Mesenchymal stem cell (in vitro differentiated cells and primary cell): ENCODE results near the gene STON1.

ENCODE experiments used
- DNase-seq: peaks from one replicate; pipeline ENCODE4 v3.0.0-alpha.2; 2013
- H2AFZ ChIP-seq: one replicate; pipeline ENCODE4 v1.6.1; 2013; ENCODE audit warnings: low read depth, mild to moderate bottlenecking, control low read depth, inconsistent platforms, low read length, moderate library complexity
- H2AK5ac ChIP-seq: 2 replicates; pipeline ENCODE4 v1.6.1; 2013; ENCODE audit warnings: low read length, moderate library complexity, mild to moderate bottlenecking, inconsistent platforms; ENCODE audit not compliant: severe bottlenecking
- H2BK120ac ChIP-seq: one replicate; pipeline ENCODE4 v1.6.1; 2013; ENCODE audit warnings: low read depth, mild to moderate bottlenecking, inconsistent platforms, low read length, moderate library complexity
- H2BK12ac ChIP-seq, 2 experiments: one replicate each; pipeline ENCODE4 v1.6.1; 2013; ENCODE audit warnings: inconsistent platforms in 2 of 2, low read length in 2 of 2, mild to moderate bottlenecking in 2 of 2, moderate library complexity in 2 of 2, control low read depth in 1 of 2
- H2BK15ac ChIP-seq: one replicate; pipeline ENCODE4 v1.6.1; 2013; ENCODE audit warnings: mild to moderate bottlenecking, low read depth, inconsistent platforms; ENCODE audit not compliant: poor library complexity, severe bottlenecking
- H2BK5ac ChIP-seq: 2 replicates; pipeline ENCODE4 v1.6.1; 2013; ENCODE audit warnings: low read depth, mild to moderate bottlenecking, low read length, control low read depth, inconsistent platforms; ENCODE audit not compliant: poor library complexity, severe bottlenecking
- H3K14ac ChIP-seq, 2 experiments: one replicate each; pipeline ENCODE4 v1.6.1; 2013; ENCODE audit warnings: inconsistent platforms in 2 of 2, low read length in 2 of 2, control low read depth in 1 of 2, mild to moderate bottlenecking in 1 of 2, moderate library complexity in 1 of 2
- H3K18ac ChIP-seq, 2 experiments: one replicate each; pipeline ENCODE4 v1.6.1; 2013; ENCODE audit warnings: inconsistent platforms in 2 of 2, low read length in 2 of 2, control low read depth in 1 of 2, low read depth in 1 of 2, mild to moderate bottlenecking in 1 of 2
- H3K23ac ChIP-seq, 2 experiments: one replicate each; pipeline ENCODE4 v1.6.1; 2013; ENCODE audit warnings: inconsistent platforms in 2 of 2, low read length in 2 of 2, mild to moderate bottlenecking in 2 of 2, moderate library complexity in 2 of 2, control low read depth in 1 of 2
- H3K27ac ChIP-seq: 2 replicates; pipeline ENCODE4 v1.5.1; 2013; ENCODE audit warnings: mild to moderate bottlenecking, moderate library complexity, low read length, control low read depth, inconsistent platforms; ENCODE audit not compliant: poor library complexity, severe bottlenecking
- H3K27me3 ChIP-seq, 2 experiments: 2 replicates each; pipeline versions ENCODE4 v1.6.1 to v1.7.0; 2013; ENCODE audit warnings: low read length in 2 of 2, mild to moderate bottlenecking in 2 of 2, moderate library complexity in 2 of 2, control low read depth in 1 of 2, inconsistent platforms in 1 of 2; ENCODE audit not compliant: control insufficient read depth in 1 of 2, insufficient read depth in 1 of 2
- H3K36me3 ChIP-seq, 2 experiments: 2 replicates each; pipeline versions ENCODE4 v1.6.1 to v1.7.0; 2013; ENCODE audit warnings: low read length in 2 of 2, control low read depth in 1 of 2, inconsistent platforms in 1 of 2, low read depth in 1 of 2, mild to moderate bottlenecking in 1 of 2; ENCODE audit not compliant: insufficient read depth in 2 of 2, control insufficient read depth in 1 of 2
- H3K4ac ChIP-seq, 2 experiments: one replicate each; pipeline ENCODE4 v1.6.1; 2013; ENCODE audit warnings: inconsistent platforms in 2 of 2, low read length in 2 of 2, mild to moderate bottlenecking in 2 of 2, moderate library complexity in 2 of 2, control low read depth in 1 of 2, low read depth in 1 of 2
- H3K4me1 ChIP-seq: 2 replicates; pipeline ENCODE4 v1.6.1; 2013; ENCODE audit warnings: low read depth, low read length, control low read depth; ENCODE audit not compliant: control insufficient read depth, insufficient read depth
- H3K4me2 ChIP-seq: 2 replicates; pipeline ENCODE4 v1.6.1; 2013; ENCODE audit warnings: low read length, mild to moderate bottlenecking, inconsistent platforms; ENCODE audit not compliant: poor library complexity, severe bottlenecking
- H3K4me3 ChIP-seq, 2 experiments: 2 replicates each; pipeline versions ENCODE4 v1.5.1 to v1.7.0; 2013; ENCODE audit warnings: low read length in 2 of 2, mild to moderate bottlenecking in 2 of 2, control low read depth in 1 of 2, low read depth in 1 of 2; ENCODE audit not compliant: insufficient read depth in 1 of 2
- H3K79me1 ChIP-seq: replicated peaks from 2 replicates; pipeline ENCODE4 v1.6.1; 2013; ENCODE audit warnings: mild to moderate bottlenecking, control low read depth, low read length, inconsistent platforms; ENCODE audit not compliant: poor library complexity, severe bottlenecking
- H3K9ac ChIP-seq: 2 replicates; pipeline ENCODE4 v1.7.0; 2013; ENCODE audit warnings: mild to moderate bottlenecking, low read length, moderate library complexity
- H3K9me3 ChIP-seq: 2 replicates; pipeline ENCODE4 v1.7.0; 2013; ENCODE audit warnings: mild to moderate bottlenecking, low read length; ENCODE audit not compliant: control insufficient read depth
- H4K8ac ChIP-seq: one replicate; pipeline ENCODE4 v1.6.1; 2013; ENCODE audit warnings: inconsistent platforms, mild to moderate bottlenecking, low read length, moderate library complexity
- H4K91ac ChIP-seq: one replicate; pipeline ENCODE4 v1.6.1; 2013; ENCODE audit warnings: mild to moderate bottlenecking, low read length, inconsistent platforms
- WGBS: methylation state at CpG from one replicate; pipeline ENCODE4 v1.1.7; 2013; ENCODE audit warnings: mixed read lengths; 5-methylcytosine and 5-hydroxymethylcytosine counted together

The STON1 gene

DNA sequence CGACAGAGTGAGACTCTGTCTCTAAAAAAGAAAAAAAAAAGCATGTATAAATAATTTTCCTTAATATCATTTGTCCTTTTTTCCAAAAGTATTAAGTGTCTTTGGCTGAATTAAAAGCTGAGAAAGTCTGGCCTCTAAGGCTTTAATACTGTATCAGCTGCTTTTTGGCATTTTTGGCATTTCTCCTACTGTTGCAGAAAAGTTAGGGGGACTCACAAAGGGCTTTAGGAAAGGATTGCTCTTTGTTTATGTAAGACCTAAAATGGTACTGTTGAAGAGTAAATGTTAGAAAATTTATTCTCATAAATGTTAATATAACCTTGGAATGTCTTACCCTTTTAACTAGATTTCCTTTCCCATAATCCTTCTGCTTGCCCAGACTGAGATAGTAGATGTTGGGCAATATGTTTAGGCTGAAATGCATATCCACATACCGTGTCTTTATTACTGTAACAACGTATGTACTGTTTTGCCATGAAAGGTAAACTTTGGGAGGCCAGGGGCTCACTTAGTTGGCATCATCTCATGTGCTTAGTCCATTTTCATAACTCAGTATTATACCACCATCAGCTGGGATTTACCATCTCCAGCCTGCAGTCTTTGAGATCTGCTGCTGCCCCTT lies 18.0 kb upstream of the STON1 start:
- Histone ChIP-seq H2BK12ac (no peak overlapping the region), H2BK15ac (no peak overlapping the region), H3K79me1 (peaks cover 4% of the 10 kb centered on the region), H2AFZ (no peak overlapping the region), H2BK120ac (no peak overlapping the region), H3K4ac (no peak overlapping the region), H3K23ac (no peak overlapping the region), H3K4me1 (no peaks in the 10 kb centered on the region), H4K8ac (no peak overlapping the region), H3K18ac (no peak overlapping the region), H3K27ac (no peak overlapping the region), H3K4me3 (no peak overlapping the region), H3K36me3 (peaks cover 15 to 33% of the 10 kb centered on the region in 2 experiments), H3K27me3 (no peaks in the 10 kb centered on the region), H2BK5ac (no peak overlapping the region), H3K14ac (no peak overlapping the region), H2AK5ac (no peak overlapping the region), H4K91ac (no peak overlapping the region), H3K9ac (no peak overlapping the region), H3K4me2 (no peak overlapping the region), H3K9me3 (no peaks in the 10 kb centered on the region)
- 95% methylated on average over 2 of the region's 3 CpGs for WGBS
- DNase-seq, result no peak

- Histone ChIP-seq H2AK5ac (no peak overlapping the region), H2BK12ac (no peak overlapping the region), H3K4me3 (no peak overlapping the region), H4K91ac (no peak overlapping the region), H2BK5ac (no peak overlapping the region), H3K9ac (no peak overlapping the region), H2BK120ac (no peak overlapping the region), H3K4me1 (no peaks in the 10 kb centered on the region), H2BK15ac (no peak overlapping the region), H2AFZ (no peak overlapping the region), H3K27ac (no peak overlapping the region), H3K9me3 (no peaks in the 10 kb centered on the region), H3K27me3 (no peaks in the 10 kb centered on the region), H3K14ac (no peak overlapping the region), H3K36me3 (peaks cover 12 to 39% of the 10 kb centered on the region in 2 experiments), H3K4me2 (no peak overlapping the region), H3K23ac (no peak overlapping the region), H3K79me1 (peaks cover 2% of the 10 kb centered on the region), H4K8ac (no peak overlapping the region), H3K4ac (no peak overlapping the region), H3K18ac (no peak overlapping the region)
- DNase-seq, result no peak
- 96% methylated on average over 3 of the region's 4 CpGs for WGBS
Measured at GRCh38 chr2:48512571-48512970, 17.4 kb upstream of the STON1 start.

GRCh38 chr2:48514348-48515003 lies 15.5 kb upstream of the STON1 start:
- 79% methylated on average over 9 of the region's 9 CpGs for WGBS

GRCh38 chr2:48515513-48515985 lies 14.4 kb upstream of the STON1 start:
- H3K27me3 ChIP-seq, result no peaks in the 10 kb centered on the region
- H2BK12ac ChIP-seq, result no peak overlapping the region
- H3K4me1 ChIP-seq, result no peaks in the 10 kb centered on the region
- no peak overlapping the region for H2BK15ac ChIP-seq
- H4K8ac ChIP-seq, result no peak overlapping the region
- H3K4me2 ChIP-seq, result no peak overlapping the region
- peak overlapping the region; percentile 0 to 29 for H3K18ac ChIP-seq
- 57% methylated on average over 6 of the region's 6 CpGs for WGBS
- H2AK5ac ChIP-seq, result no peak overlapping the region
- no peak overlapping the region for H3K4me3 ChIP-seq
- peaks cover 29 to 52% of the 10 kb centered on the region in 2 experiments for H3K36me3 ChIP-seq
- H2BK5ac ChIP-seq, result no peak overlapping the region
- H3K9me3 ChIP-seq, result no peaks in the 10 kb centered on the region
- H2BK120ac ChIP-seq, result no peak overlapping the region
- H3K23ac ChIP-seq, result no peak overlapping the region
- H3K27ac ChIP-seq, result no peak overlapping the region
- no peak overlapping the region for H3K4ac ChIP-seq
- no peak overlapping the region for H3K14ac ChIP-seq
- no peak for DNase-seq
- H3K9ac ChIP-seq, result no peak overlapping the region
- peaks cover 4% of the 10 kb centered on the region for H3K79me1 ChIP-seq
- H4K91ac ChIP-seq, result peak overlapping the region; percentile 65
- H2AFZ ChIP-seq, result no peak overlapping the region

More at GRCh38 chr2:48514348-48515003, 15.5 kb upstream of the STON1 start:
- H2BK12ac ChIP-seq, result no peak overlapping the region
- no peak overlapping the region for H2AFZ ChIP-seq
- no peak overlapping the region for H2BK15ac ChIP-seq
- H2AK5ac ChIP-seq, result no peak overlapping the region
- no peak overlapping the region for H3K4me3 ChIP-seq
- DNase-seq, result no peak
- no peaks in the 10 kb centered on the region for H3K27me3 ChIP-seq
- no peak overlapping the region for H3K9ac ChIP-seq
- no peak overlapping the region for H3K4me2 ChIP-seq
- no peak overlapping the region for H2BK5ac ChIP-seq
- no peaks in the 10 kb centered on the region for H3K9me3 ChIP-seq
- no peak overlapping the region for H2BK120ac ChIP-seq
- H3K79me1 ChIP-seq, result peaks cover 4% of the 10 kb centered on the region
- H3K36me3 ChIP-seq, result peaks cover 20 to 48% of the 10 kb centered on the region in 2 experiments
- no peak overlapping the region for H3K27ac ChIP-seq
- H4K91ac ChIP-seq, result no peak overlapping the region
- H3K23ac ChIP-seq, result no peak overlapping the region
- no peak overlapping the region for H3K18ac ChIP-seq
- no peak overlapping the region for H4K8ac ChIP-seq
- H3K4me1 ChIP-seq, result no peaks in the 10 kb centered on the region
- no peak overlapping the region for H3K4ac ChIP-seq
- H3K14ac ChIP-seq, result no peak overlapping the region
